Thoracic aorta (tissue), 2 donors: Measurements from ENCODE around the gene NAIF1. TPM values are rescaled to one million over a fixed set of nuclear protein-coding genes. Genes with fewer than 3 reads are reported as not detected.

Experiments
- ATAC-seq: fragments of 150-250 bp; one replicate; pipeline ENCODE4 v1.8.0; 2017; ENCODE audit warnings: low read depth; ENCODE audit not compliant: insufficient number of reproducible peaks, low FRiP score
- DNase-seq: peaks from one replicate; pipeline ENCODE4 v3.0.0-alpha.2; 2020; ENCODE audit warnings: low spot score
- H3K27ac ChIP-seq, 2 donors: fragments of 200-600 bp; sonication (generic); 1 replicate in 1 of 2; 2 replicates in 1 of 2; pipeline ENCODE4 v1.5.1; 2016; ENCODE audit warnings: mild to moderate bottlenecking in 2 of 2, moderate library complexity in 2 of 2
- H3K27me3 ChIP-seq: fragments of 200-600 bp; sonication (generic); replicated peaks from 2 replicates; pipeline ENCODE4 v1.6.0; 2016; ENCODE audit warnings: mild to moderate bottlenecking; ENCODE audit not compliant: insufficient read depth
- H3K36me3 ChIP-seq: fragments of 200-600 bp; sonication (generic); one replicate; pipeline ENCODE4 v1.5.1; 2016
- H3K4me1 ChIP-seq, 2 donors: fragments of 200-600 bp; sonication (generic); 1 replicate in 1 of 2; 2 replicates in 1 of 2; pipeline versions ENCODE4 v1.5.1 to v1.6.0; 2016; ENCODE audit warnings: low read depth in 2 of 2, mild to moderate bottlenecking in 1 of 2; ENCODE audit not compliant: control insufficient read depth in 1 of 2
- H3K4me3 ChIP-seq: fragments of 200-600 bp; sonication (generic); 2 replicates; pipeline ENCODE4 v1.5.1; 2016; ENCODE audit warnings: mild to moderate bottlenecking
- H3K9me3 ChIP-seq: fragments of 200-600 bp; sonication (generic); 2 replicates; pipeline ENCODE4 v1.5.1; 2016
- CTCF ChIP-seq: fragments of 200-600 bp; sonication (generic); IDR thresholded peaks from one replicate; pipeline ENCODE4 v1.5.1; 2019; ENCODE audit warnings: antibody characterized with exemption
- total RNA-seq, 2 donors: library from RNA; depleted of rRNA; stranded (reverse); fragments of >200 nt; gene quantifications; one replicate each; pipeline versions ENCODE4 v1.1.0 to v1.2.3, GENCODE V29; 2016

The NAIF1 gene
- total RNA-seq, 2 donors from 2014 or later, result 11.8 to 21.0 TPM

- peak overlapping the region; percentile 88 to 94 for H3K27ac ChIP-seq
- peaks cover 28 to 57% of the 10 kb centered on the region in 2 donors for H3K4me1 ChIP-seq
- DNase-seq, result no peak
- no peaks in the 10 kb centered on the region for H3K27me3 ChIP-seq
- no peaks in the 10 kb centered on the region for H3K9me3 ChIP-seq
- TF ChIP-seq CTCF, result no peak
- ATAC-seq, result no peak
- H3K4me3 ChIP-seq, result no peak overlapping the region
- H3K36me3 ChIP-seq, result no peaks in the 10 kb centered on the region
Observed at GRCh38 chr9:128092199-128092977, 25.3 kb upstream of the NAIF1 start.

GRCh38 chr9:128091571-128091970, 24.5 kb upstream of the NAIF1 start:
- DNase-seq (no peak), ATAC-seq (no peak)
- peaks cover 27 to 50% of the 10 kb centered on the region in 2 donors for H3K4me1 ChIP-seq
- no peaks in the 10 kb centered on the region for H3K27me3 ChIP-seq
- no peak for TF ChIP-seq CTCF
- no peaks in the 10 kb centered on the region for H3K36me3 ChIP-seq
- peak overlapping the region; percentile 88 to 94 for H3K27ac ChIP-seq
- H3K9me3 ChIP-seq, result no peaks in the 10 kb centered on the region
- H3K4me3 ChIP-seq, result peak overlapping the region; percentile 39

GRCh38 chr9:128091144-128091543, 24.0 kb upstream of the NAIF1 start:
- Histone ChIP-seq H3K27ac (peak overlapping the region; percentile 19 to 94), H3K9me3 (no peaks in the 10 kb centered on the region), H3K27me3 (no peaks in the 10 kb centered on the region), H3K4me3 (peak overlapping the region; percentile 39), H3K36me3 (no peaks in the 10 kb centered on the region), H3K4me1 (peaks cover 27 to 50% of the 10 kb centered on the region in 2 donors)
- ATAC-seq (no peak), DNase-seq (no peak)
- no peak for TF ChIP-seq CTCF

- TF ChIP-seq CTCF, result no peak
- Histone ChIP-seq H3K4me3 (no peak overlapping the region), H3K36me3 (no peaks in the 10 kb centered on the region), H3K27me3 (no peaks in the 10 kb centered on the region), H3K4me1 (peaks cover 20 to 38% of the 10 kb centered on the region in 2 donors), H3K9me3 (no peaks in the 10 kb centered on the region), H3K27ac (no peak overlapping the region)
- ATAC-seq (no peak), DNase-seq (no peak)
Observed at GRCh38 chr9:128089299-128089698, 22.2 kb upstream of the NAIF1 start.

- no peaks in the 10 kb centered on the region for H3K36me3 ChIP-seq
- no peak for ATAC-seq
- peaks cover 17 to 30% of the 10 kb centered on the region in 2 donors for H3K4me1 ChIP-seq
- DNase-seq, result no peak
- TF ChIP-seq CTCF, result no peak
- no peak overlapping the region for H3K4me3 ChIP-seq
- no peaks in the 10 kb centered on the region for H3K27me3 ChIP-seq
- no peaks in the 10 kb centered on the region for H3K9me3 ChIP-seq
- no peak overlapping the region for H3K27ac ChIP-seq
Observed at GRCh38 chr9:128088253-128088945, 21.3 kb upstream of the NAIF1 start.
